HEK293 (cell line): Measurements from ENCODE around the gene SETD1A.
A peak's percentile ranks its signal among the peaks of the same experiment; 100 is the strongest.

ENCODE experiments used
- MYNN ChIP-seq: fragments of 450-650 bp; formaldehyde crosslinking; IDR thresholded peaks from 2 replicates; pipeline ENCODE4 v1.5.1; 2016; ENCODE audit warnings: missing biosample characterization, missing genetic modification characterization, borderline replicate concordance
- ZNF146 ChIP-seq: fragments of 450-650 bp; formaldehyde crosslinking; IDR thresholded peaks from 2 replicates; pipeline ENCODE4 v1.5.1; 2016; ENCODE audit warnings: missing biosample characterization, missing genetic modification characterization
- ZNF184 ChIP-seq: fragments of 450-650 bp; IDR thresholded peaks from 2 replicates; pipeline ENCODE4 v1.5.1; 2018; ENCODE audit warnings: missing biosample characterization, mild to moderate bottlenecking, missing genetic modification characterization
- ZNF341 ChIP-seq: fragments of 450-650 bp; formaldehyde crosslinking; IDR thresholded peaks from 2 replicates; pipeline ENCODE4; 2016; ENCODE audit warnings: low read depth, missing biosample characterization, missing genetic modification characterization
- ZNF560 ChIP-seq: fragments of 450-650 bp; formaldehyde crosslinking; IDR thresholded peaks from 2 replicates; pipeline ENCODE4 v1.5.1; 2017; ENCODE audit warnings: missing biosample characterization, missing genetic modification characterization, borderline replicate concordance
- ZNF747 ChIP-seq: fragments of 450-650 bp; formaldehyde crosslinking; IDR thresholded peaks from 2 replicates; pipeline ENCODE4 v1.5.1; 2016; ENCODE audit warnings: missing biosample characterization, missing genetic modification characterization
- TF ChIP-seq, protein P1 (sequence below): fragments of 450-650 bp; IDR thresholded peaks from 2 replicates; pipeline ENCODE4 v1.5.1; 2018; ENCODE audit warnings: missing biosample characterization, mild to moderate bottlenecking, missing genetic modification characterization
- TF ChIP-seq, protein P2 (sequence below): fragments of 450-650 bp; formaldehyde crosslinking; IDR thresholded peaks from 2 replicates; pipeline ENCODE4 v1.5.1; 2016; ENCODE audit warnings: missing biosample characterization, missing genetic modification characterization

DNA sequence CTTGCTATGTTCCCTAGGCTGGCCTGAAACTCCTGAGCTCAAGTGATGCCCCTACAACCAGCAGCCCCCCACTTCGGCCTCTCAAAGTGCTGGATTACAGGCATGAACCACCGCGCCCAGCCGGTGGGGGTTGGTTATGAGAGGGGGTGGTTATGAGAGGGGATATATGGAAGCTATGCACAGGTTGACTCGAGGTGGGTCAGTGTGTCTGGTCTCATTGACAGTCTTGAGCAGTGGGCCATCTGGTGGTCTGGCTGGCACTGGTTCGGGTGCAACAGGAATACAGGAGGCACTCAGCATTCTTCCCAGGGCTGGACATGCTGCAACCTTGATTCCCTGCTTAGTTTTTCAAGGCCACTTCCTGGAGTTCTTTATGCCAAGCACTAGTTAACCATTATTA is 58.5 kb downstream of the SETD1A start:
- TF ChIP-seq, protein P1, sequence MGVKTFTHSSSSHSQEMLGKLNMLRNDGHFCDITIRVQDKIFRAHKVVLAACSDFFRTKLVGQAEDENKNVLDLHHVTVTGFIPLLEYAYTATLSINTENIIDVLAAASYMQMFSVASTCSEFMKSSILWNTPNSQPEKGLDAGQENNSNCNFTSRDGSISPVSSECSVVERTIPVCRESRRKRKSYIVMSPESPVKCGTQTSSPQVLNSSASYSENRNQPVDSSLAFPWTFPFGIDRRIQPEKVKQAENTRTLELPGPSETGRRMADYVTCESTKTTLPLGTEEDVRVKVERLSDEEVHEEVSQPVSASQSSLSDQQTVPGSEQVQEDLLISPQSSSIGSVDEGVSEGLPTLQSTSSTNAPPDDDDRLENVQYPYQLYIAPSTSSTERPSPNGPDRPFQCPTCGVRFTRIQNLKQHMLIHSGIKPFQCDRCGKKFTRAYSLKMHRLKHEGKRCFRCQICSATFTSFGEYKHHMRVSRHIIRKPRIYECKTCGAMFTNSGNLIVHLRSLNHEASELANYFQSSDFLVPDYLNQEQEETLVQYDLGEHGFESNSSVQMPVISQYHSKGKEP (tag by site-specific recombination): no peak
- TF ChIP-seq, protein P2, sequence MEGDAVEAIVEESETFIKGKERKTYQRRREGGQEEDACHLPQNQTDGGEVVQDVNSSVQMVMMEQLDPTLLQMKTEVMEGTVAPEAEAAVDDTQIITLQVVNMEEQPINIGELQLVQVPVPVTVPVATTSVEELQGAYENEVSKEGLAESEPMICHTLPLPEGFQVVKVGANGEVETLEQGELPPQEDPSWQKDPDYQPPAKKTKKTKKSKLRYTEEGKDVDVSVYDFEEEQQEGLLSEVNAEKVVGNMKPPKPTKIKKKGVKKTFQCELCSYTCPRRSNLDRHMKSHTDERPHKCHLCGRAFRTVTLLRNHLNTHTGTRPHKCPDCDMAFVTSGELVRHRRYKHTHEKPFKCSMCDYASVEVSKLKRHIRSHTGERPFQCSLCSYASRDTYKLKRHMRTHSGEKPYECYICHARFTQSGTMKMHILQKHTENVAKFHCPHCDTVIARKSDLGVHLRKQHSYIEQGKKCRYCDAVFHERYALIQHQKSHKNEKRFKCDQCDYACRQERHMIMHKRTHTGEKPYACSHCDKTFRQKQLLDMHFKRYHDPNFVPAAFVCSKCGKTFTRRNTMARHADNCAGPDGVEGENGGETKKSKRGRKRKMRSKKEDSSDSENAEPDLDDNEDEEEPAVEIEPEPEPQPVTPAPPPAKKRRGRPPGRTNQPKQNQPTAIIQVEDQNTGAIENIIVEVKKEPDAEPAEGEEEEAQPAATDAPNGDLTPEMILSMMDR: peak; percentile 79
- TF ChIP-seq ZNF146 (tag by site-specific recombination) (no peak), ZNF747 (tag by site-specific recombination) (no peak), ZNF341 (no peak), ZNF184 (tag by site-specific recombination) (no peak), ZNF560 (no peak), MYNN (tag by site-specific recombination) (no peak)
